Uterus (tissue), 4 donors: ENCODE results near the gene PSMD13. TPM values are rescaled to one million over a fixed set of nuclear protein-coding genes. Genes with fewer than 3 reads are reported as not detected.
"Not testable (repeated sequence)": the region's sequence is repeated elsewhere in the genome, so short reads cannot be mapped to it uniquely, and the experiment has no call there.

Experiments used
- DNase-seq, 2 donors: peaks; one replicate each; pipeline ENCODE4 v3.0.0-alpha.2; 2019 to 2020
- H3K27ac ChIP-seq, 2 donors: fragments of 200-600 bp; sonication (generic); 1 replicate in 1 of 2; 2 replicates in 1 of 2; pipeline ENCODE4 v1.5.1; 2016 to 2018
- H3K27me3 ChIP-seq, 2 donors: fragments of 200-600 bp; sonication (generic); one replicate each; pipeline ENCODE4 v1.5.1; 2018 to 2019; ENCODE audit warnings: control low read depth in 1 of 2
- H3K36me3 ChIP-seq, 2 donors: fragments of 200-600 bp; sonication (generic); one replicate each; pipeline ENCODE4 v1.5.1; 2019; ENCODE audit warnings: control low read depth in 1 of 2
- H3K4me1 ChIP-seq, 2 donors: fragments of 200-600 bp; sonication (generic); one replicate each; pipeline ENCODE4 v1.5.1; 2018 to 2019; ENCODE audit warnings: control low read depth in 1 of 2
- H3K4me3 ChIP-seq, 2 donors: fragments of 200-600 bp; sonication (generic); 1 replicate in 1 of 2; 2 replicates in 1 of 2; pipeline ENCODE4 v1.5.1; 2018 to 2019; ENCODE audit warnings: mild to moderate bottlenecking in 1 of 2
- H3K9me3 ChIP-seq, 2 donors: fragments of 200-600 bp; sonication (generic); one replicate each; pipeline ENCODE4 v1.5.1; 2019; ENCODE audit warnings: control low read depth in 1 of 2
- POLR2A ChIP-seq, 2 donors: fragments of 450-650 bp; IDR thresholded peaks; one replicate each; pipeline ENCODE4 v1.6.1; 2016; ENCODE audit warnings: antibody characterized with exemption in 2 of 2, mild to moderate bottlenecking in 1 of 2, moderate library complexity in 1 of 2
- intact Hi-C: fragments of 100-400 bp; cut with DNase I; formaldehyde crosslinking; loops from one replicate; pipeline ENCODE4 v1.15.1; 2023; ENCODE audit warnings: low total_unique reads
- total RNA-seq, 4 donors: library from RNA; depleted of rRNA in 3 of 4; stranded (reverse); fragments of >200 nt in 3 of 4; gene quantifications; one replicate each; pipeline versions ENCODE4 v1.1.0 to v1.2.4, GENCODE V29; 2014 to 2023
- TF ChIP-seq, protein P1 (sequence below), 4 experiments: fragments of 200-600 bp in 2 of 4; fragments of 450-650 bp in 2 of 4; sonication (generic) in 2 of 4; IDR thresholded peaks; one replicate each; pipeline ENCODE4 v1.5.1; 2016 to 2019; ENCODE audit warnings: antibody characterized with exemption in 4 of 4, mild to moderate bottlenecking in 2 of 4, moderate library complexity in 1 of 4
- donor health status: DM: yes; HTN: yes; CAD: no.

The PSMD13 gene
- total RNA-seq, 4 donors from 2014 or later: 17.9 to 94.3 (median 78.2) TPM

DNA sequence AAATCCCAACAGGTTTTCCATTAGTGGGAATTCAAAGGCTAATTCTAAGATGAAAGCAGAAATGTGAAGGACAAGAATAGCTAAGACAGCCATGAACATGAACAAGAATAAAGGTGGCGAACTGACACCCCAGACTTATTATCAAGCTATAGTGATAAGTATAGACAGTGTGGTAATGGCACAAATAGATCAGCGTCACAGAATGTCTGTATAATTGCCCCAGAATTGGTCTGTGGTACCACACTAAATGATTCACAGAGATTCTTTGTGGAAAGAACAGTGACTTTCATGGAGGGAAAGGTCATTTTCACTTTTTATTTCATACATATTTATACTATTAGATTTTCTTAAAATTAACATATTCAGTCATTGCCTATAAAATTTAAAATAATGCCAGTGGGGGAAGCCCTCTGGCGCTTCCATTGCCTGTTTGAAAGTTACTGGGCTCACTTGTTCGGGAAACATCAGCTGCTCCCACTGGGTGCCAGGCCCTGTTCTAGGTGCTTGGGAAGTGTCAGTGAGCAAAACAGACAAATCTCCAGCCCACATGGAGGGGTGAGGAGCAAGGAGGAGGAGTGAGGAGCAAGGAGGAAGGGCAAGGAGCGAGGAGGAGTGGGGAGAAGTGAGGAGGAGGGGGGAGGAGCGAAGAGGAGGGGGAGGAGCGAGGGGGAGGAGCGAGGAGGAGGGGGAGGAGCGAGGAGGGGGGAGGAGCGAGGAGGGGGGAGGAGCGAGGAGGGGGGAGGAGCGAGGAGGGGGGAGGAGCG lies 30.1 kb downstream of the PSMD13 start:
- no peaks in the 10 kb centered on the region for H3K4me1 ChIP-seq
- no peak for TF ChIP-seq POLR2A (IDR thresholded peaks at IDR 0.05)
- TF ChIP-seq, protein P1, sequence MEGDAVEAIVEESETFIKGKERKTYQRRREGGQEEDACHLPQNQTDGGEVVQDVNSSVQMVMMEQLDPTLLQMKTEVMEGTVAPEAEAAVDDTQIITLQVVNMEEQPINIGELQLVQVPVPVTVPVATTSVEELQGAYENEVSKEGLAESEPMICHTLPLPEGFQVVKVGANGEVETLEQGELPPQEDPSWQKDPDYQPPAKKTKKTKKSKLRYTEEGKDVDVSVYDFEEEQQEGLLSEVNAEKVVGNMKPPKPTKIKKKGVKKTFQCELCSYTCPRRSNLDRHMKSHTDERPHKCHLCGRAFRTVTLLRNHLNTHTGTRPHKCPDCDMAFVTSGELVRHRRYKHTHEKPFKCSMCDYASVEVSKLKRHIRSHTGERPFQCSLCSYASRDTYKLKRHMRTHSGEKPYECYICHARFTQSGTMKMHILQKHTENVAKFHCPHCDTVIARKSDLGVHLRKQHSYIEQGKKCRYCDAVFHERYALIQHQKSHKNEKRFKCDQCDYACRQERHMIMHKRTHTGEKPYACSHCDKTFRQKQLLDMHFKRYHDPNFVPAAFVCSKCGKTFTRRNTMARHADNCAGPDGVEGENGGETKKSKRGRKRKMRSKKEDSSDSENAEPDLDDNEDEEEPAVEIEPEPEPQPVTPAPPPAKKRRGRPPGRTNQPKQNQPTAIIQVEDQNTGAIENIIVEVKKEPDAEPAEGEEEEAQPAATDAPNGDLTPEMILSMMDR (IDR thresholded peaks at IDR 0.05): no peak
- no peaks in the 10 kb centered on the region for H3K27me3 ChIP-seq
- H3K36me3 ChIP-seq: no peaks in the 10 kb centered on the region
- H3K27ac ChIP-seq: no peak overlapping the region
- no peak overlapping the region for H3K4me3 ChIP-seq
- no peak for DNase-seq
- intact Hi-C loops: no loop called here
- peaks cover 0 to 3% of the 10 kb centered on the region in 2 donors for H3K9me3 ChIP-seq

DNA sequence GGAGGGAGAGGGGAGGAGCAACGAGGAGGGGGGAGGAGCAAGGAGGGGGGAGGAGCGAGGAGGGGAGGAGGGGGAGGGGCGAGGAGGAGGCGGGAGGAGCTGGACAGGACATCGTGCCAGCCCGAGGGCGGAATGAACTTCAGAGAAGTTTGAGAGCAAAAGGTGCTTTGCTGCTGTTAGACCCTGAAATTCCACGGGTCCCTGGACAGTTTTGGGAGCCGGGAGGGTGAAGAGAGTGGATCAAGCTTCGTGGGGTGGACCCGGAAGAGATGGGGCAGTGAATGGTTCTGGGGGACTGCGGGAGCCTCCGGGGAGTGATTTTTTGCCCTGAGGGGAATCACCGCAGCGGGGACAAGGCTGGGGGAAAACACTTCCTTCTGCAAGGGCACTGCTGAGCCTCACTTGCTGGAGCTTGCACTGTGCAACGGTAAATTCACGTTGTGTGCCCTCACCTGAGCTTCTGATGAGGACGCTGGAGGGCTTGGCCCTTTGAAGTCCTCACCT lies 30.8 kb downstream of the PSMD13 start:
- no peaks in the 10 kb centered on the region for H3K27me3 ChIP-seq
- H3K4me3 ChIP-seq: no peak overlapping the region
- H3K27ac ChIP-seq: peak overlapping the region in 1 of 2 donors; percentile 19
- peaks cover 0 to 3% of the 10 kb centered on the region in 2 donors for H3K9me3 ChIP-seq
- intact Hi-C loops: no loop called here
- H3K36me3 ChIP-seq: no peaks in the 10 kb centered on the region
- H3K4me1 ChIP-seq: no peaks in the 10 kb centered on the region
- peak in 1 of 2 donors; percentile 45 for DNase-seq
- TF ChIP-seq, protein P1 (IDR thresholded peaks at IDR 0.05): no peak
- TF ChIP-seq POLR2A (IDR thresholded peaks at IDR 0.05): no peak

DNA sequence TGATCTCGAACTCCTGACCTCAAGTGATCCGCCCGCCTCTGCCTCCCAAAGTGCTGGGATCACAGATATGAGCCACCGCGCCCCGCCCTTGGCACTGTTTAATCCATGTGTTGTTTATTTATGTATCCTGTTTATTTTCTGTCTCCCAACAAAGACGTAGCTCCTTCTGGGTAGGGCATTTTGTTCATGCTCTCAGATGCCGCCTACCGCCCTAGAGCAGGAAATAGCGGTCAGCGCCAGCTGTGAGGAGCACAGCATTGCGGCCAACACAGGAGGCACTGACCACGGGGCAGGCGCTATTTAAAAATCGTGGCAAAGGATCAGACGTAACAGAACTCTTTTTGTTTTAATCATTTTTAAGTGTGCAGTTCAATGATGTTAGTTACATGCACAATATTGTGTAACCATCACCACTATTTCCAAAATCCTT lies 32.0 kb downstream of the PSMD13 start:
- intact Hi-C loops, H3K9me3 ChIP-seq, DNase-seq, H3K27me3 ChIP-seq, H3K4me1 ChIP-seq, H3K4me3 ChIP-seq, H3K36me3 ChIP-seq: not testable (repeated sequence)
- peak overlapping the region; percentile 14 to 19 for H3K27ac ChIP-seq

DNA sequence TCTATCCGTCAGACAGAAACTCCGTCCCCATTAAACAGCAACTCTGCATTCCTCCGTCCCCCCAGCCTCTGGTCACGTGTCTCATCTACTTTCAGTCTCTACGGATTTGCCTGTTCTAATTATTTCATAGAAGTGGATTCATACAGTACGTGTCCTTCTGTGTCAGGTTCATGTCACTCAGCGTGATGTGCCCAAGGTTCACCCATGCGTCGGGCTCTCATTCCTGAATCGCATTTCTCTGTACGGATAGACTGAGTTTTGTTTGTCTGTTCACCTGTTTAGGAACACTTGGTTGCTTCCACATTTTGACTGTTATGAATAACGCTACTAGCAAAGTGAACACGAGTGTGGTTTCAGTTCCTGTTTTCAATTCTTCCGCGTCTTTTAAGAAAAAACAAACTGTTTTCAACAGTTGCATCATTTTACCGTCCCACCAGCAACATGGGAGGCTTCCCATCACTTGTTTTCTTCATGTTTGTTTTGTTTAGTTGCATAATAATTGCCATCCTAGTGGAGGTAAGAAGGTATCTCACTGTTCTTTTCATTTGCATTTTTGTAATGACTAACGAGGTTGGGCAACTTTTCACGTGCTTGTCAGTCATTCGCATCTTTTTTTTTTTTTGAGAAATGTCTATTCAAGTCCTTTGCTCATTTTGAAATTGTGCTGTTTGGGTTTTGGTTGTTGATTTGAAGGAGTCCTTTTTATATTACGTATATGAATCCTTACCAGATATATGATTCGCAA lies 32.5 kb downstream of the PSMD13 start:
- peaks cover 0 to 3% of the 10 kb centered on the region in 2 donors for H3K9me3 ChIP-seq
- DNase-seq: no peak
- no peaks in the 10 kb centered on the region for H3K4me1 ChIP-seq
- H3K27me3 ChIP-seq: no peaks in the 10 kb centered on the region
- H3K27ac ChIP-seq: no peak overlapping the region
- H3K36me3 ChIP-seq: no peaks in the 10 kb centered on the region
- TF ChIP-seq, protein P1 (IDR thresholded peaks at IDR 0.05): no peak
- no peak for TF ChIP-seq POLR2A (IDR thresholded peaks at IDR 0.05)
- intact Hi-C loops: no loop called here
- H3K4me3 ChIP-seq: no peak overlapping the region

DNA sequence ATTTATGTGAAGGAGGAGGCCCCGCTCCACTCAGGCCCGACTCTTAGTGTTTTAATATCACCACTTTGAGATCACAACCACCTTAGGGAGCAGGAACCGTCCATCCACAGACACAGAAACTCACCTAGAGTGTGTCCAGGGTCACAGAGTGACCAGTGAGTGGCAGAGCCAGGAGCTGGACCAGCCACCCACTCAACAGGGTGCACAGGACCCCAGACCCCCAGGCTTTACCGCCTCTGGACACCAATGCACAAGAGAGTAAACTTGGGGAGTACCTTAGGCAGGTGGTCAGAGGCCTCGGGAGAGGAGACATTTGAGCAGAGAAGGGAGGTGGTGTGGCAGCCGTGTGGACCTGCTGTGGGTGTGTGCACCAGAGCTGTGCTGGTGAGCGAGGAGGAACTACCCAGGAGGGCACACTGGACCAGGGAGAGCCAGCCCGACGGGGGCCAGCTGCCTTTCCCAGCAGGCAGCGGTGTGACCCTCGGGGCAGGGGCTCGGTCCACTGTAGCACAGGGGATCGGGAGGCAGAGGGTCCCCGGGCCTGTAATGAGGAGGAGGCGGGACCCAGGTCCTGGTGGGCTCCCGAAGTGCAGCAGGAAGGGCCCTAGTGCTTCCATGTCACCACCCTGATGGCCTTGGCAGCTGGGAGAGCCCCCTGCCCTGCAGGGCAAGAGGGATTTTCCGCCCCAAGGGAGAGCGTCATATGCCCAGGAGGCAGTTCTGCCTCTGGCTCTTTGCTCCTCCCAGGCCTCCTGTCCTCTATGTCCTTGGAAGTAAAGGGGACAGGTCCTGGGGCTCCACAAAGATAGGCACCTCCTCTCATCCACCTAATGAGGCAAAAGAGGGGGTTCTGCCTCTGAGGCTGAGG lies 33.9 kb downstream of the PSMD13 start:
- Histone ChIP-seq H3K27me3 (no peaks in the 10 kb centered on the region), H3K4me1 (no peaks in the 10 kb centered on the region), H3K9me3 (peaks cover 0 to 5% of the 10 kb centered on the region in 2 donors), H3K36me3 (no peaks in the 10 kb centered on the region), H3K27ac (no peak overlapping the region), H3K4me3 (no peak overlapping the region)
- no peak for DNase-seq
- TF ChIP-seq POLR2A (IDR thresholded peaks at IDR 0.05): no peak
- TF ChIP-seq, protein P1 (IDR thresholded peaks at IDR 0.05): no peak
- intact Hi-C loops: no loop called here
